IMR-90 (cell line): ENCODE data around the gene CHN2. TPM values are rescaled to one million over a fixed set of nuclear protein-coding genes. Genes with fewer than 3 reads are reported as not detected.

Experiments used
- ATAC-seq: fragments of 200-7000 bp; cut with Tn5 transposase; 2 replicates; pipeline ENCODE4 v1.9.1; 2020; ENCODE audit warnings: low read depth, mild to moderate bottlenecking, moderate library complexity
- Bru-seq: library from RNA; stranded (reverse); fragments of 400-500 nt; gene quantifications from one replicate; lab custom pipeline; 2021; lab: Mats Ljungman, UMichigan
- BruChase-seq, 2 experiments: library from RNA; stranded (reverse); fragments of 400-500 nt; gene quantifications; one replicate each; lab custom pipeline; 2021; lab: Mats Ljungman, UMichigan
- BruUV-seq: library from RNA; stranded (reverse); fragments of 400-500 nt; replicated peaks from 2 replicates; lab custom pipeline; 2021; lab: Mats Ljungman, UMichigan
- CTCF ChIA-PET: fragments of 300-600 bp; formaldehyde crosslinking; extraction: SDS; loops from one replicate; lab custom pipeline; 2021; ENCODE audit warnings: antibody characterized with exemption; lab: Yijun Ruan, JAX
- POLR2A ChIA-PET: fragments of 300-600 bp; sonication (Branson Sonifier 250); formaldehyde crosslinking; loops from one replicate; lab custom pipeline; 2022; ENCODE audit warnings: antibody characterized with exemption; ENCODE audit not compliant: unreplicated experiment; lab: Charles Lee
- DNase-seq: peaks from one replicate; pipeline ENCODE4 v3.0.0; 2013
- H2AFZ ChIP-seq: replicated peaks from 2 replicates; pipeline ENCODE3; 2013; ENCODE audit warnings: low read length, mild to moderate bottlenecking; ENCODE audit not compliant: poor library complexity
- H2AK5ac ChIP-seq: 2 replicates; pipeline ENCODE4 v1.6.1; 2013; ENCODE audit warnings: low read depth, low read length, inconsistent platforms
- H2AK9ac ChIP-seq: replicated peaks from 2 replicates; pipeline ENCODE3; 2013; ENCODE audit warnings: mild to moderate bottlenecking, low read depth, low read length, moderate library complexity; ENCODE audit not compliant: poor library complexity
- H2BK120ac ChIP-seq: 2 replicates; pipeline ENCODE4 v1.6.1; 2013; ENCODE audit warnings: low read depth, low read length, inconsistent platforms
- H2BK15ac ChIP-seq: 3 replicates; pipeline ENCODE4 v1.6.1; 2013; ENCODE audit warnings: low read depth, low read length, inconsistent platforms
- H2BK20ac ChIP-seq: 2 replicates; pipeline ENCODE4 v1.6.1; 2013; ENCODE audit warnings: low read depth, mild to moderate bottlenecking, inconsistent platforms, low read length, moderate library complexity
- H2BK5ac ChIP-seq: 2 replicates; pipeline ENCODE4 v1.6.1; 2013; ENCODE audit warnings: mild to moderate bottlenecking, low read depth, low read length, inconsistent platforms; ENCODE audit not compliant: poor library complexity, severe bottlenecking
- H3K14ac ChIP-seq: replicated peaks from 2 replicates; pipeline ENCODE4 v1.6.1; 2013; ENCODE audit warnings: low read depth, low read length, inconsistent platforms
- H3K18ac ChIP-seq: 2 replicates; pipeline ENCODE4 v1.6.1; 2013; ENCODE audit warnings: low read depth, low read length, control low read depth
- H3K23ac ChIP-seq: 2 replicates; pipeline ENCODE4 v1.6.1; 2013; ENCODE audit warnings: low read depth, low read length, inconsistent platforms
- H3K27ac ChIP-seq: 2 replicates; pipeline ENCODE4 v1.5.1; 2013; ENCODE audit warnings: mild to moderate bottlenecking, control low read depth, low read length; ENCODE audit not compliant: insufficient read depth
- H3K27me3 ChIP-seq: 2 replicates; pipeline ENCODE4 v1.6.1; 2013; ENCODE audit warnings: low read length; ENCODE audit not compliant: control insufficient read depth, insufficient read depth
- H3K36me3 ChIP-seq: 2 replicates; pipeline ENCODE4 v1.6.1; 2013; ENCODE audit warnings: low read length, mixed read lengths; ENCODE audit not compliant: control insufficient read depth, insufficient read depth
- H3K4ac ChIP-seq: 2 replicates; pipeline ENCODE4 v1.6.1; 2013; ENCODE audit warnings: low read depth, low read length, inconsistent platforms
- H3K4me1 ChIP-seq: 2 replicates; pipeline ENCODE4 v1.6.1; 2013; ENCODE audit warnings: low read length, mixed read lengths; ENCODE audit not compliant: control insufficient read depth, insufficient read depth
- H3K4me2 ChIP-seq: 2 replicates; pipeline ENCODE4 v1.6.1; 2013; ENCODE audit warnings: low read depth, mild to moderate bottlenecking, control low read depth, low read length, moderate library complexity
- H3K4me3 ChIP-seq: 2 replicates; pipeline ENCODE4 v1.5.1; 2013; ENCODE audit warnings: low read depth, mild to moderate bottlenecking, control low read depth, low read length, moderate library complexity; ENCODE audit not compliant: insufficient read depth
- H3K56ac ChIP-seq: 2 replicates; pipeline ENCODE4 v1.6.1; 2013; ENCODE audit warnings: low read length, inconsistent platforms; ENCODE audit not compliant: insufficient read depth; ENCODE audit errors: extremely low read depth
- H3K79me1 ChIP-seq, 2 experiments: 2 replicates each; pipeline ENCODE4 v1.6.1; 2013; ENCODE audit warnings: low read length in 2 of 2, inconsistent platforms in 1 of 2, low read depth in 1 of 2
- H3K9ac ChIP-seq: 2 replicates; pipeline ENCODE4 v1.6.1; 2013; ENCODE audit warnings: low read depth, low read length, control low read depth
- H3K9me1 ChIP-seq: 2 replicates; pipeline ENCODE4 v1.6.1; 2013; ENCODE audit warnings: low read length, inconsistent platforms; ENCODE audit not compliant: insufficient read depth
- H3K9me3 ChIP-seq: 2 replicates; pipeline ENCODE4 v1.6.1; 2013; ENCODE audit warnings: low read length; ENCODE audit not compliant: control insufficient read depth, insufficient read depth
- H4K20me1 ChIP-seq: 2 replicates; pipeline ENCODE4 v1.6.1; 2013; ENCODE audit warnings: low read length, inconsistent platforms; ENCODE audit not compliant: insufficient read depth
- H4K5ac ChIP-seq: 2 replicates; pipeline ENCODE4 v1.6.1; 2013; ENCODE audit warnings: mild to moderate bottlenecking, low read depth, low read length, control low read depth
- H4K8ac ChIP-seq, 2 experiments: 2 replicates each; pipeline ENCODE4 v1.6.1; 2013; ENCODE audit warnings: low read depth in 2 of 2, low read length in 2 of 2, control low read depth in 1 of 2, inconsistent platforms in 1 of 2
- H4K91ac ChIP-seq: 2 replicates; pipeline ENCODE4 v1.6.1; 2013; ENCODE audit warnings: low read depth, low read length, inconsistent platforms; ENCODE audit not compliant: insufficient read depth
- BHLHE40 ChIP-seq: fragments of 150-350 bp; IDR thresholded peaks from 2 replicates; pipeline ENCODE4 v1.6.1; 2016; ENCODE audit warnings: mild to moderate bottlenecking, low read depth, low read length
- CEBPB ChIP-seq: IDR thresholded peaks from 2 replicates; pipeline ENCODE4 v1.6.1; 2012; ENCODE audit warnings: low read depth, low read length, improper control_type of control experiment
- CHD1 ChIP-seq: IDR thresholded peaks from 2 replicates; pipeline ENCODE4 v1.6.1; 2012; ENCODE audit warnings: low read depth, low read length, improper control_type of control experiment
- ELK1 ChIP-seq: fragments of 150-350 bp; IDR thresholded peaks from 2 replicates; pipeline ENCODE4 v1.6.1; 2016; ENCODE audit warnings: low read depth, mild to moderate bottlenecking, low read length, moderate library complexity, borderline replicate concordance
- FOS ChIP-seq: fragments of 150-350 bp; IDR thresholded peaks from 2 replicates; pipeline ENCODE4 v1.6.1; 2016; ENCODE audit warnings: low read depth, low read length
- MAFK ChIP-seq: IDR thresholded peaks from 2 replicates; pipeline ENCODE4 v1.6.1; 2012; ENCODE audit warnings: low read depth, low read length, improper control_type of control experiment
- MAZ ChIP-seq: IDR thresholded peaks from 2 replicates; pipeline ENCODE4 v1.6.1; 2012; ENCODE audit warnings: low read depth, mild to moderate bottlenecking, low read length, improper control_type of control experiment, moderate library complexity, borderline replicate concordance
- MXI1 ChIP-seq: IDR thresholded peaks from 2 replicates; pipeline ENCODE4 v1.6.1; 2012; ENCODE audit warnings: low read depth, mild to moderate bottlenecking, low read length, moderate library complexity, borderline replicate concordance
- POLR2A ChIP-seq: IDR thresholded peaks from 2 replicates; pipeline ENCODE4 v1.6.1; 2012; ENCODE audit warnings: mild to moderate bottlenecking, low read depth, low read length
- RAD21 ChIP-seq: IDR thresholded peaks from 2 replicates; pipeline ENCODE4 v1.6.1; 2012; ENCODE audit warnings: low read length, improper control_type of control experiment
- RCOR1 ChIP-seq: IDR thresholded peaks from 2 replicates; pipeline ENCODE4 v1.6.1; 2012; ENCODE audit warnings: mild to moderate bottlenecking, low read length, improper control_type of control experiment; ENCODE audit not compliant: insufficient replicate concordance
- SMC3 ChIP-seq: fragments of 150-350 bp; IDR thresholded peaks from 2 replicates; pipeline ENCODE4 v1.6.1; 2016; ENCODE audit warnings: low read depth, mild to moderate bottlenecking, antibody characterized with exemption, low read length, moderate library complexity
- USF2 ChIP-seq: fragments of 150-350 bp; IDR thresholded peaks from 2 replicates; pipeline ENCODE4 v1.6.1; 2017; ENCODE audit warnings: mild to moderate bottlenecking, antibody characterized with exemption, low read length, low read depth
- WGBS, 2 experiments: methylation state at CpG; one replicate each; pipeline versions ENCODE4 v1.1.5 to v1.1.7; 2013; ENCODE audit warnings: missing lambda C conversion rate in 2 of 2; ENCODE audit not compliant: insufficient read length in 1 of 2; ENCODE audit errors: extremely low coverage in 2 of 2; 5-methylcytosine and 5-hydroxymethylcytosine counted together
- dilution Hi-C: fragments of 300-500 bp; cut with HindIII; formaldehyde crosslinking; loops from one replicate; pipeline ENCODE4 v1.14.3; 2018; ENCODE audit warnings: low sequenced_read_pairs; ENCODE audit not compliant: unreplicated experiment
- in situ Hi-C: fragments of 300-500 bp; cut with MboI; formaldehyde crosslinking; loops from 3 replicates; pipeline ENCODE4 v1.14.3; 2019; ENCODE audit warnings: low sequenced_read_pairs, inconsistent platforms, mixed read lengths
- intact Hi-C: fragments of 100-400 bp; cut with micrococcal nuclease; formaldehyde crosslinking; loops from 2 replicates; pipeline ENCODE4 v1.10.0; 2022
- long read RNA-seq: library from polyadenylated mRNA; unstranded; transcript quantifications from one replicate; pipeline ENCODE4 v2.0.0, GENCODE V29; 2021; ENCODE audit not compliant: unreplicated experiment
- polyA plus RNA-seq, 3 experiments: library from polyadenylated mRNA; depleted of rRNA; stranded (reverse); fragments of >200 nt; gene quantifications; 2 replicates each; pipeline ENCODE4 v1.2.3, GENCODE V29; 2012; ENCODE audit warnings: low replicate concordance in 1 of 3
- total RNA-seq: library from RNA; depleted of rRNA; stranded (reverse); fragments of >200 nt; gene quantifications from 2 replicates; pipeline ENCODE4 v1.2.3, GENCODE V29; 2012; rRNA removed

The CHN2 gene
- total RNA-seq, result not detected in 2 replicates
- polyA plus RNA-seq (2012; rRNA removed), result not detected in 2 replicates
- polyA plus RNA-seq (2012; cell fraction: cytosol; rRNA removed), result not detected in 2 replicates
- not detected in 2 replicates for polyA plus RNA-seq (2012; cell fraction: nucleus; rRNA removed; ENCODE audit: low replicate concordance)
- not detected for Bru-seq, nascent RNA
- not detected for BruChase-seq, experiment 1, labeled RNA remaining after a 6-hour chase
- BruChase-seq, experiment 2, labeled RNA remaining after a 2-hour chase, result not detected
- long read RNA-seq, result 0 reads

- no peak within 1 kb of the TSS for H3K18ac ChIP-seq
- DNase-seq, result no peak
- intact Hi-C loops, result no loop called here
- peak within 1 kb of the TSS; percentile 47 for H3K4me3 ChIP-seq
- H3K4me1 ChIP-seq, result no peaks in the 10 kb centered on the region
- H4K8ac ChIP-seq, result no peak within 1 kb of the TSS
- H2AK9ac ChIP-seq, result no peak within 1 kb of the TSS
- no peak within 1 kb of the TSS for H2BK120ac ChIP-seq
- H3K14ac ChIP-seq, result no peak within 1 kb of the TSS
- no peak within 1 kb of the TSS for H2AK5ac ChIP-seq
- H2BK15ac ChIP-seq, result no peak within 1 kb of the TSS
- peak within 1 kb of the TSS; percentile 70; the same call in 1 of the 2 replicates for H3K4me2 ChIP-seq
- H3K27me3 ChIP-seq, result peaks cover 32% of the 10 kb centered on the region
- CTCF ChIA-PET, result no interaction called here
- no peak within 1 kb of the TSS for H2BK20ac ChIP-seq
- H3K4ac ChIP-seq, result no peak within 1 kb of the TSS
- H3K36me3 ChIP-seq, result no peaks in the 10 kb centered on the region
- no peak within 1 kb of the TSS for H3K27ac ChIP-seq
- BruUV-seq, result no TSS peak
- WGBS, 2 experiments, result 1% methylated on average over 41 of the region's 89 CpGs; no CpG with 5 or more reads in 1 of the 2 experiments
- peak within 1 kb of the TSS; percentile 75 for H2AFZ ChIP-seq
- no peak within 1 kb of the TSS for H3K23ac ChIP-seq
- no peak within 1 kb of the TSS for H3K9ac ChIP-seq
- no peak within 1 kb of the TSS for H2BK5ac ChIP-seq
- H3K56ac ChIP-seq, result no peak within 1 kb of the TSS
- in situ Hi-C loops, result no loop called here
- ATAC-seq, result peak; percentile 71
- no peak within 1 kb of the TSS for H4K91ac ChIP-seq
- dilution Hi-C loops, result no loop called here
- no peaks in the 10 kb centered on the region for H3K79me1 ChIP-seq
- H3K9me3 ChIP-seq, result no peaks in the 10 kb centered on the region
- H4K5ac ChIP-seq, result no peak within 1 kb of the TSS
- no peaks in the 10 kb centered on the region; the same call in 1 of the 2 replicates for H4K20me1 ChIP-seq
- no peaks in the 10 kb centered on the region for H3K9me1 ChIP-seq
- POLR2A ChIA-PET, result no interaction called here
- TF ChIP-seq RAD21 (no peak), FOS (no peak), CHD1 (no peak), RCOR1 (no peak), POLR2A (no peak), USF2 (no peak), MXI1 (no peak), ELK1 (no peak), MAZ (no peak), CEBPB (no peak), BHLHE40 (no peak), MAFK (no peak), SMC3 (no peak)
Observed at GRCh38 chr7:29194594-29195427, at the start of gene CHN2. TSS of gene CHN2 (plus strand) at chr7:29194775.
